ENCODE measurements around the gene GRSF1. TPM values are rescaled to one million over a fixed set of nuclear protein-coding genes. Genes with fewer than 3 reads are reported as not detected.

Gene GRSF1
- total RNA-seq, 1 experiment from 2014 or later: 63.2 TPM

- TF ChIP-seq CTCF (conservative IDR thresholded peaks at IDR 0.05; ENCODE audit: low read depth, low read length) (no peak), EZH2 (IDR thresholded peaks at IDR 0.05; ENCODE audit: borderline replicate concordance, low read depth, low read length, poor library complexity, severe bottlenecking) (no peak)
- CTCF ChIA-PET: no interaction called here
- POLR2A ChIA-PET (ENCODE audit: low non-redundant PET): no interaction called here
These were observed 18.8 kb upstream of the GRSF1 start for GRCh38 chr4:70858454-70858853.

GRCh38 chr4:70855464-70855863 is 15.8 kb upstream of the GRSF1 start:
- intact Hi-C loops (cut with micrococcal nuclease; ENCODE audit: unreplicated experiment): no loop called here
- no peaks in the 10 kb centered on the region for H3K9me3 ChIP-seq (ENCODE audit: low read depth, low read length, poor library complexity, severe bottlenecking)
- no peak overlapping the region for H3K4me3 ChIP-seq (ENCODE audit: low read depth, low read length, poor library complexity, severe bottlenecking)
- POLR2A ChIA-PET (ENCODE audit: low non-redundant PET): no interaction called here
- H3K4me1 ChIP-seq (ENCODE audit: insufficient read depth, low read length, poor library complexity, severe bottlenecking): no peaks in the 10 kb centered on the region
- H3K27me3 ChIP-seq (replicated peaks; ENCODE audit: insufficient read depth, low read depth, low read length, poor library complexity): no peaks in the 10 kb centered on the region
- DNase-seq (ENCODE audit: low spot score): no peak
- no TSS peak for BruUV-seq (replicated peaks)
- CTCF ChIA-PET: no interaction called here
- H3K36me3 ChIP-seq (ENCODE audit: insufficient read depth, low read length, poor library complexity, severe bottlenecking): no peaks in the 10 kb centered on the region
- TF ChIP-seq EZH2 (IDR thresholded peaks at IDR 0.05; ENCODE audit: borderline replicate concordance, low read depth, low read length, poor library complexity, severe bottlenecking) (no peak), CTCF (conservative IDR thresholded peaks at IDR 0.05; ENCODE audit: low read depth, low read length) (no peak)
- no peak overlapping the region for H3K27ac ChIP-seq (ENCODE audit: low read depth, low read length, poor library complexity, severe bottlenecking)

More at GRCh38 chr4:70858454-70858853, 18.8 kb upstream of the GRSF1 start:
- Histone ChIP-seq H3K27ac (ENCODE audit: low read depth, low read length, poor library complexity, severe bottlenecking) (no peak overlapping the region), H3K36me3 (ENCODE audit: insufficient read depth, low read length, poor library complexity, severe bottlenecking) (no peaks in the 10 kb centered on the region), H3K27me3 (replicated peaks; ENCODE audit: insufficient read depth, low read depth, low read length, poor library complexity) (no peaks in the 10 kb centered on the region), H3K4me1 (ENCODE audit: insufficient read depth, low read length, poor library complexity, severe bottlenecking) (no peaks in the 10 kb centered on the region), H3K9me3 (ENCODE audit: low read depth, low read length, poor library complexity, severe bottlenecking) (no peaks in the 10 kb centered on the region), H3K4me3 (ENCODE audit: low read depth, low read length, poor library complexity, severe bottlenecking) (no peak overlapping the region)
- no TSS peak for BruUV-seq (replicated peaks)
- intact Hi-C loops (cut with micrococcal nuclease; ENCODE audit: unreplicated experiment): no loop called here
- no peak for DNase-seq (ENCODE audit: low spot score)

- DNase-seq (ENCODE audit: low spot score): no peak
- no peak overlapping the region for H3K27ac ChIP-seq (ENCODE audit: low read depth, low read length, poor library complexity, severe bottlenecking)
- no peak overlapping the region for H3K4me3 ChIP-seq (ENCODE audit: low read depth, low read length, poor library complexity, severe bottlenecking)
- H3K36me3 ChIP-seq (ENCODE audit: insufficient read depth, low read length, poor library complexity, severe bottlenecking): no peaks in the 10 kb centered on the region
- CTCF ChIA-PET: no interaction called here
- intact Hi-C loops (cut with micrococcal nuclease; ENCODE audit: unreplicated experiment): no loop called here
- POLR2A ChIA-PET (ENCODE audit: low non-redundant PET): no interaction called here
- no TSS peak for BruUV-seq (replicated peaks)
- H3K27me3 ChIP-seq (replicated peaks; ENCODE audit: insufficient read depth, low read depth, low read length, poor library complexity): no peaks in the 10 kb centered on the region
- no peaks in the 10 kb centered on the region for H3K4me1 ChIP-seq (ENCODE audit: insufficient read depth, low read length, poor library complexity, severe bottlenecking)
- TF ChIP-seq EZH2 (IDR thresholded peaks at IDR 0.05; ENCODE audit: borderline replicate concordance, low read depth, low read length, poor library complexity, severe bottlenecking) (no peak), CTCF (conservative IDR thresholded peaks at IDR 0.05; ENCODE audit: low read depth, low read length) (no peak)
- H3K9me3 ChIP-seq (ENCODE audit: low read depth, low read length, poor library complexity, severe bottlenecking): no peaks in the 10 kb centered on the region
These were observed 9.6 kb upstream of the GRSF1 start for GRCh38 chr4:70849291-70849690.
